Hepatocyte (in vitro differentiated cells): ENCODE data around the gene RAI1.

Experiments
- EZH2 ChIP-seq: fragments of 200-600 bp; sonication (generic); IDR thresholded peaks from 2 replicates; pipeline ENCODE4 v1.6.1; 2016; ENCODE audit warnings: antibody characterized with exemption, mild to moderate bottlenecking, borderline replicate concordance
- EZH2phosphoT487 ChIP-seq: fragments of 200-600 bp; sonication (generic); IDR thresholded peaks from one replicate; pipeline ENCODE4 v1.6.1; 2018; ENCODE audit warnings: antibody characterized with exemption, mild to moderate bottlenecking, low read depth, moderate library complexity; ENCODE audit not compliant: unreplicated experiment, severe bottlenecking
- TF ChIP-seq, protein P1 (sequence below): fragments of 200-600 bp; sonication (generic); IDR thresholded peaks from 2 replicates; pipeline ENCODE4 v1.5.1; 2016; ENCODE audit warnings: antibody characterized with exemption, mild to moderate bottlenecking; ENCODE audit not compliant: poor library complexity

DNA sequence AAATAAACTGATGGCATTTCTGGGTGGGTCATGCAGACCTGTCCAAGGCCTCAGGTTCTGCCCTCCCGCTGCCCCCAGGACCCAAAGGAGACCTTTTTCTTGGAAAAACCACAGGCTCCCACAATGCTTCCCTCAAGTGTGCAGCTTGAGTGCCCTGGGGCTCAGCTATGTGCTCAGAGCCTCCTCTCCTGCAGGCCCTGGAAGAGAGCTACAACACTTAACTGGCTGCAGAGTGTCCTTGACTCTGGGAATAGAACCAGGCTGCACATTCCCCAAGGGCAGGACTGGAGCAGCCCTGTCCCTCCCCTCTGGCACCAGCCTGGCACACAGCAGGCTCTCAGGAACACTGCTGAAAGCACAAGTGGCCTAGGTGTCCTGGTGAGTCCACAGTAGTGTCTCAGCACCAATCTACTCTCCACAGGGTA, 160.4 kb downstream of the RAI1 start:
- TF ChIP-seq, protein P1, sequence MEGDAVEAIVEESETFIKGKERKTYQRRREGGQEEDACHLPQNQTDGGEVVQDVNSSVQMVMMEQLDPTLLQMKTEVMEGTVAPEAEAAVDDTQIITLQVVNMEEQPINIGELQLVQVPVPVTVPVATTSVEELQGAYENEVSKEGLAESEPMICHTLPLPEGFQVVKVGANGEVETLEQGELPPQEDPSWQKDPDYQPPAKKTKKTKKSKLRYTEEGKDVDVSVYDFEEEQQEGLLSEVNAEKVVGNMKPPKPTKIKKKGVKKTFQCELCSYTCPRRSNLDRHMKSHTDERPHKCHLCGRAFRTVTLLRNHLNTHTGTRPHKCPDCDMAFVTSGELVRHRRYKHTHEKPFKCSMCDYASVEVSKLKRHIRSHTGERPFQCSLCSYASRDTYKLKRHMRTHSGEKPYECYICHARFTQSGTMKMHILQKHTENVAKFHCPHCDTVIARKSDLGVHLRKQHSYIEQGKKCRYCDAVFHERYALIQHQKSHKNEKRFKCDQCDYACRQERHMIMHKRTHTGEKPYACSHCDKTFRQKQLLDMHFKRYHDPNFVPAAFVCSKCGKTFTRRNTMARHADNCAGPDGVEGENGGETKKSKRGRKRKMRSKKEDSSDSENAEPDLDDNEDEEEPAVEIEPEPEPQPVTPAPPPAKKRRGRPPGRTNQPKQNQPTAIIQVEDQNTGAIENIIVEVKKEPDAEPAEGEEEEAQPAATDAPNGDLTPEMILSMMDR = no peak
- TF ChIP-seq EZH2 = no peak
- no peak for TF ChIP-seq EZH2phosphoT487
